Measurements from ENCODE around the gene GMPR2. TPM values are rescaled to one million over a fixed set of nuclear protein-coding genes. Genes with fewer than 3 reads are reported as not detected.

Gene GMPR2
- total RNA-seq (10 to 100 TPM; 53.8 to 81.2 (median 64.0) TPM), total RNA-seq (10.5 to 71.1 (median 35.4) reads per million in 29 experiments)
- 68.7 TPM for total RNA-seq (2013)

DNA sequence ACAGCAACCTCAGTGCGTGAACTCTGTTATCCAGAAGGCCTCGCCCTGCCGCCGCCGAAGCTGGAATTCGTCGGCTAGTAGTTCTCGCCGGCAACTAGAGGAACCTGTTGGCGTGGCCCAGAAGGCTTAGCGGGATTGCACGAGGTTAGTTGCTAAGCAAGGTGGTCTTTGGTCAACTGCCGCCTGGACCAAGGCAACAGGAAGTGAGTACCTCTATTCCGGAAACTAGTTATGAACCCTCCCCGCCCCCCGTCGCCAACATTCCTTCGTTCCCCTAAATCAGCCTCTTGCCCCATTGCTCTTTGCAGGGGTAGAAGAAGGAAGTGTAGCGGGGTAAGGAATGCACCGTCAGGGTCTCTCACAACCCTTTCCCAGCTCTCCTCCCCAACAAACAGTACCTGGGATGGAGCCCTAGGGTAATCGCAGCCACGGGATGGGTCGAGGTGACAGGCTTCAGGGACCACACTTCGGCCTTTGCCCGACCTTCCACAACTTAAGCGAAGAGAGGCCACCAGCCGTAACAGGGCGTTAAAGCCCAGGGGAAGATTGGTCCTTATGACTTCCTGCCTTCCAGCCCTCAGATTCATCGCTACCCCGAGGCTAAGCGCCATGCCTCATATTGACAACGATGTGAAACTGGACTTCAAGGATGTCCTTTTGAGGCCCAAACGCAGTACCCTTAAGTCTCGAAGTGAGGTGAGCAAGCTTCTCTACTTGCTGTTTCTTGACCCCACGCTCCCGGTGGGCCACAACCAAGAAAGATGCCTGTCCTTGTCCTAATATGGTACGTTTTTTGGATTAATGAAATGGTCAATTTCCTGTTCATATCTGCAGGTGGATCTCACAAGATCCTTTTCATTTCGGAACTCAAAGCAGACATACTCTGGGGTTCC lies at the start of gene GMPR2:
Gene GMPR2, plus strand, starts transcription at position 285 of the 893 bp plus-strand sequence. Its CDS starts 325 bp downstream, at position 610.
- Histone ChIP-seq H3K36me3 (ENCODE audit: control insufficient read depth in 2 of 2, extremely low read depth in 1 of 2, insufficient read depth in 1 of 2, low read length in 1 of 2) (peaks cover 0 to 39% of the 10 kb centered on the region in 2 donors), H3K27me3 (replicated peaks in 1 of 2; ENCODE audit: control insufficient read depth in 2 of 2, extremely low read depth in 1 of 2, insufficient read depth in 2 of 2, low read length in 1 of 2) (no peaks in the 10 kb centered on the region), H3K9me3 (no peaks in the 10 kb centered on the region), H3K27ac (ENCODE audit: low read length) (peak within 1 kb of the TSS; percentile 72), H3K4me3 (ENCODE audit: control insufficient read depth in 1 of 2, extremely low read depth in 1 of 2, low read length in 1 of 2) (peak within 1 kb of the TSS; percentile 76 to 98), H3K4me1 (ENCODE audit: control insufficient read depth in 1 of 2, extremely low read depth in 1 of 2, insufficient read depth in 2 of 2, low read length in 2 of 2) (peaks cover 18 to 41% of the 10 kb centered on the region in 2 experiments)
- POLR2A ChIA-PET: interaction anchor here (0.5 to 2.0 kb wide), 2 partner anchors 9 to 67 kb away, joined by 5 to 6 read pairs; partner anchors contain the start of gene TINF2 (in 1 of the 2)
- Mint-ChIP-seq H3K9me3 (no peaks in the 10 kb centered on the region), H3K4me1 (peaks cover 54 to 66% (median 61%) of the 10 kb centered on the region in 3 donors), H3K36me3 (peaks cover 35% of the 10 kb centered on the region), H3K4me3 (peak within 1 kb of the TSS; percentile 83 to 99 (median 95)), H3K27me3 (no peaks in the 10 kb centered on the region), H3K27ac (peak within 1 kb of the TSS; percentile 97)
- WGBS (ENCODE audit: insufficient coverage): 4% methylated on average over 29 of the region's 38 CpGs
- DNase-seq (peak in 4 of 35 experiments; percentile 7 to 43 (median 13)), ATAC-seq (replicated peaks in 1 of 4) (peak; percentile 20 to 49 (median 38))
- CTCF ChIA-PET: interaction anchor here in 1 of 2 donors (2.8 kb wide), 1 partner anchor 10 kb away, joined by 9 read pairs; the partner anchor contains the start of gene TINF2

- peaks cover 3 to 16% of the 10 kb centered on the region in 2 experiments for H3K4me1 ChIP-seq (ENCODE audit: control insufficient read depth in 1 of 2, extremely low read depth in 1 of 2, insufficient read depth in 2 of 2, low read length in 2 of 2)
- ChIA-PET CTCF (interaction anchor here in 1 of 2 donors (1.1 kb wide), 1 partner anchor 21 kb away, joined by 4 read pairs; no protein-coding TSS in a partner anchor), POLR2A (no interaction called here)
- H3K27ac ChIP-seq (ENCODE audit: low read length): no peak overlapping the region
- Mint-ChIP-seq H3K27ac (no peak overlapping the region), H3K4me3 (no peak overlapping the region), H3K4me1 (peaks cover 12 to 15% (median 13%) of the 10 kb centered on the region in 3 donors), H3K9me3 (no peaks in the 10 kb centered on the region), H3K27me3 (no peaks in the 10 kb centered on the region), H3K36me3 (peaks cover 39% of the 10 kb centered on the region)
- DNase-seq (no peak), ATAC-seq (replicated peaks in 1 of 4) (no peak)
- H3K36me3 ChIP-seq (ENCODE audit: control insufficient read depth in 2 of 2, extremely low read depth in 1 of 2, insufficient read depth in 1 of 2, low read length in 1 of 2): peaks cover 34 to 87% of the 10 kb centered on the region in 2 donors
- H3K9me3 ChIP-seq: no peaks in the 10 kb centered on the region
- H3K27me3 ChIP-seq (replicated peaks in 1 of 2; ENCODE audit: control insufficient read depth in 2 of 2, extremely low read depth in 1 of 2, insufficient read depth in 2 of 2, low read length in 1 of 2): no peaks in the 10 kb centered on the region
- H3K4me3 ChIP-seq (ENCODE audit: control insufficient read depth in 1 of 2, extremely low read depth in 1 of 2, low read length in 1 of 2): no peak overlapping the region
- 98% methylated on average over 9 of the region's 15 CpGs for WGBS (ENCODE audit: insufficient coverage)
Observed at GRCh38 chr14:24183014-24183481, 49.7 kb upstream of the GMPR2 start.

DNA sequence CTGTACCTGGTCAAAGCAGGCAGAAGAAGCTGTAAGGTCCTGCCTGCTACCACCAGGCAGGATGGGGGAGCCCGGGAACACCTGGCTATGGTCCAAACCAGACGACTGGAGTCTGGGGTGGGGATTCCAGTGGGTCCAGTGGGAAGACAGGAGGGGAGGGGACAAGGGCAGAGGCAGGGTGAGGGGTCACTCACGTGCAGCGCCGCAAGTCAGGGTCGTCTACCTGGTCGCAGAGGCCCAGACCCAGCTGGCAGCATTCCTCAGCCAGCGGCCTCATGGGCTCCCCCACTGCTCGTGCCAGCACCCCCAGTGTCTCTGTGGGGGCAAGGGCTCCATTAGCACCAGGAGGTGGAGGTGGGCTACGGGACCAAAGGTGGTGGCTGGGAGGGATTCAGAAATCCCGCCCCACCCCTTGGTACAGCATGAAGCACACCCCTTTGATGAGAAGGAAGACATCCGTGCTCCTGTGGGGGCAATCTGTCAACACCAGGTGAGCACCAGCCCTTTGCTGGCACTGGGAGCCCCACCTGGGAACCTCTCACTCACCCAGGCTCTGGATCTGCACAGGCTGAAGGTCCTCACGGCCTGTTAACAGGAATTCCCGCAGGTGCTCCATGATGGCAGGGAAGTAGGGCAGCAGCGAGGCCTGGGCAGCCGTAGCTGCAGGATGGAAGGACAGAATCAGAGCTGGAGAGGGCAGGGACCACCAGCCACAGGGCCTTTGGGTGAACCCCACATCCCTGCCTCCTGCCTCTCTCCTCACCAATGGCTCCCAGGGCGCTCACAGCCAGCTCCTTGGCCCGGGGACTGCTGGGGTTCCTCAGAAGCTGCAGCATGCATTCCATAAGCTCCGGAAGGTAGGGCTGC lies 48.4 kb upstream of the GMPR2 start:
- ATAC-seq (replicated peaks in 1 of 4) (no peak), DNase-seq (no peak)
- WGBS (ENCODE audit: insufficient coverage): 97% methylated on average over 14 of the region's 19 CpGs
- CTCF ChIA-PET: interaction anchor here (0.5 to 1.1 kb wide), 2 partner anchors 23 to 553 kb away, joined by 3 to 4 read pairs; no protein-coding TSS in a partner anchor
- Histone ChIP-seq H3K9me3 (no peaks in the 10 kb centered on the region), H3K36me3 (ENCODE audit: control insufficient read depth in 2 of 2, extremely low read depth in 1 of 2, insufficient read depth in 1 of 2, low read length in 1 of 2) (peaks cover 32 to 74% of the 10 kb centered on the region in 2 donors), H3K4me1 (ENCODE audit: control insufficient read depth in 1 of 2, extremely low read depth in 1 of 2, insufficient read depth in 2 of 2, low read length in 2 of 2) (peaks cover 3 to 27% of the 10 kb centered on the region in 2 experiments), H3K27ac (ENCODE audit: low read length) (no peak overlapping the region), H3K4me3 (ENCODE audit: control insufficient read depth in 1 of 2, extremely low read depth in 1 of 2, low read length in 1 of 2) (no peak overlapping the region), H3K27me3 (replicated peaks in 1 of 2; ENCODE audit: control insufficient read depth in 2 of 2, extremely low read depth in 1 of 2, insufficient read depth in 2 of 2, low read length in 1 of 2) (no peaks in the 10 kb centered on the region)
- no peak overlapping the region for H3K27ac Mint-ChIP-seq
- H3K36me3 Mint-ChIP-seq: peaks cover 35% of the 10 kb centered on the region
- POLR2A ChIA-PET: interaction anchor here (0.6 to 0.9 kb wide), 3 partner anchors 11 to 27 kb away, joined by 3 to 5 read pairs (median 3); partner anchors contain the start of gene TM9SF1 (in 1 of the 2)
- H3K9me3 Mint-ChIP-seq: no peaks in the 10 kb centered on the region
- H3K27me3 Mint-ChIP-seq: no peaks in the 10 kb centered on the region
- H3K4me3 Mint-ChIP-seq: no peak overlapping the region
- peaks cover 21 to 25% (median 24%) of the 10 kb centered on the region in 3 donors for H3K4me1 Mint-ChIP-seq

- 96% methylated on average over 5 of the region's 7 CpGs for WGBS (ENCODE audit: insufficient coverage)
- no peaks in the 10 kb centered on the region for H3K9me3 Mint-ChIP-seq
- H3K27me3 Mint-ChIP-seq: no peaks in the 10 kb centered on the region
- DNase-seq (no peak), ATAC-seq (replicated peaks in 1 of 4) (no peak)
- POLR2A ChIA-PET: interaction anchor here (0.7 to 0.9 kb wide), 2 partner anchors 10 to 14 kb away, joined by 3 to 5 read pairs; partner anchors contain the start of gene TM9SF1 (in 1 of the 2)
- H3K4me3 Mint-ChIP-seq: no peak overlapping the region
- Histone ChIP-seq H3K27ac (ENCODE audit: low read length) (no peak overlapping the region), H3K9me3 (no peaks in the 10 kb centered on the region), H3K36me3 (ENCODE audit: control insufficient read depth in 2 of 2, extremely low read depth in 1 of 2, insufficient read depth in 1 of 2, low read length in 1 of 2) (peaks cover 28 to 67% of the 10 kb centered on the region in 2 donors), H3K4me1 (ENCODE audit: control insufficient read depth in 1 of 2, extremely low read depth in 1 of 2, insufficient read depth in 2 of 2, low read length in 2 of 2) (peaks cover 3 to 30% of the 10 kb centered on the region in 2 experiments), H3K27me3 (replicated peaks in 1 of 2; ENCODE audit: control insufficient read depth in 2 of 2, extremely low read depth in 1 of 2, insufficient read depth in 2 of 2, low read length in 1 of 2) (no peaks in the 10 kb centered on the region), H3K4me3 (ENCODE audit: control insufficient read depth in 1 of 2, extremely low read depth in 1 of 2, low read length in 1 of 2) (no peak overlapping the region)
- peaks cover 30% of the 10 kb centered on the region for H3K36me3 Mint-ChIP-seq
- H3K27ac Mint-ChIP-seq: no peak overlapping the region
- CTCF ChIA-PET: interaction anchor here in 1 of 2 donors (0.5 kb wide), 1 partner anchor 554 kb away, joined by 3 read pairs; no protein-coding TSS in a partner anchor
- H3K4me1 Mint-ChIP-seq: peaks cover 23 to 29% (median 27%) of the 10 kb centered on the region in 3 donors
Observed at GRCh38 chr14:24185026-24185425, 47.7 kb upstream of the GMPR2 start.

DNA sequence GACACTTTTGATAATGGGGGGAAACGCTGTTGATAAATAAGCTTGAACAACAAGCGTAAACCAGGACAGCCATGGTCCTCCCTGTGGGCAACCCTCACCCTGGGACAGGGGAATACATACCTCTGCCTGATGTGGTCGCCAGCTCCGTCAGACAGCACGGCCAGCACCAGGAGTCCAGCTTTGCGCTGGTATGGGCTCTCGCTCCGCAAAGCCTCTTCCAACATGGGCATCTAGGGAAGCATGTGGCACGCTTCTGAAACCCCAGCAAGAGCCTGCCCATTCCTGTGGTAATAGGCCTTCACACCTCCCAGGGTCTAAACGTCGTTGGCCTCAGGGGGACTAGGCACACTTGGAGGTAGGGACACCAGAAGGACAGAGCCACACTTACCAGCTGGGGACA lies 47.0 kb upstream of the GMPR2 start:
- ChIA-PET POLR2A (interaction anchor here in 1 of 2 donors (0.9 kb wide), 1 partner anchor 10 kb away, joined by 3 read pairs; the partner anchor contains the start of gene TM9SF1), CTCF (interaction anchor here in 1 of 2 donors (0.6 to 0.7 kb wide), 2 partner anchors 24 to 41 kb away, joined by 3 read pairs; partner anchors contain the start of gene IRF9)
- H3K27ac Mint-ChIP-seq: no peak overlapping the region
- 96% methylated on average over 10 of the region's 11 CpGs for WGBS (ENCODE audit: insufficient coverage)
- H3K4me1 Mint-ChIP-seq: peaks cover 23 to 30% (median 27%) of the 10 kb centered on the region in 3 donors
- peaks cover 24 to 67% of the 10 kb centered on the region in 2 donors for H3K36me3 ChIP-seq (ENCODE audit: control insufficient read depth in 2 of 2, extremely low read depth in 1 of 2, insufficient read depth in 1 of 2, low read length in 1 of 2)
- no peak overlapping the region for H3K4me3 Mint-ChIP-seq
- H3K4me1 ChIP-seq (ENCODE audit: control insufficient read depth in 1 of 2, extremely low read depth in 1 of 2, insufficient read depth in 2 of 2, low read length in 2 of 2): peaks cover 3 to 30% of the 10 kb centered on the region in 2 experiments
- no peaks in the 10 kb centered on the region for H3K27me3 Mint-ChIP-seq
- DNase-seq (no peak), ATAC-seq (replicated peaks in 1 of 4) (no peak)
- no peaks in the 10 kb centered on the region for H3K9me3 Mint-ChIP-seq
- H3K27ac ChIP-seq (ENCODE audit: low read length): no peak overlapping the region
- no peak overlapping the region for H3K4me3 ChIP-seq (ENCODE audit: control insufficient read depth in 1 of 2, extremely low read depth in 1 of 2, low read length in 1 of 2)
- H3K9me3 ChIP-seq: no peaks in the 10 kb centered on the region
- peaks cover 25% of the 10 kb centered on the region for H3K36me3 Mint-ChIP-seq
- H3K27me3 ChIP-seq (replicated peaks in 1 of 2; ENCODE audit: control insufficient read depth in 2 of 2, extremely low read depth in 1 of 2, insufficient read depth in 2 of 2, low read length in 1 of 2): no peaks in the 10 kb centered on the region
